H4 (cell line): Measurements from ENCODE around the gene ARHGAP32. TPM values are rescaled to one million over a fixed set of nuclear protein-coding genes. Genes with fewer than 3 reads are reported as not detected.
"Not testable (repeated sequence)": the region's sequence is repeated elsewhere in the genome, so short reads cannot be mapped to it uniquely, and the experiment has no call there.

Experiments
- DNase-seq: peaks from one replicate; pipeline ENCODE4 v3.0.0-alpha.2; 2015; ENCODE audit warnings: low spot score
- total RNA-seq: library from RNA; depleted of rRNA; stranded (reverse); fragments of >200 nt; shearing (Covaris generic); gene quantifications from 2 replicates; pipeline ENCODE4 v1.2.3, GENCODE V29; 2014

Gene ARHGAP32
- total RNA-seq, 1 experiment from 2014 or later: 5.1 TPM

DNA sequence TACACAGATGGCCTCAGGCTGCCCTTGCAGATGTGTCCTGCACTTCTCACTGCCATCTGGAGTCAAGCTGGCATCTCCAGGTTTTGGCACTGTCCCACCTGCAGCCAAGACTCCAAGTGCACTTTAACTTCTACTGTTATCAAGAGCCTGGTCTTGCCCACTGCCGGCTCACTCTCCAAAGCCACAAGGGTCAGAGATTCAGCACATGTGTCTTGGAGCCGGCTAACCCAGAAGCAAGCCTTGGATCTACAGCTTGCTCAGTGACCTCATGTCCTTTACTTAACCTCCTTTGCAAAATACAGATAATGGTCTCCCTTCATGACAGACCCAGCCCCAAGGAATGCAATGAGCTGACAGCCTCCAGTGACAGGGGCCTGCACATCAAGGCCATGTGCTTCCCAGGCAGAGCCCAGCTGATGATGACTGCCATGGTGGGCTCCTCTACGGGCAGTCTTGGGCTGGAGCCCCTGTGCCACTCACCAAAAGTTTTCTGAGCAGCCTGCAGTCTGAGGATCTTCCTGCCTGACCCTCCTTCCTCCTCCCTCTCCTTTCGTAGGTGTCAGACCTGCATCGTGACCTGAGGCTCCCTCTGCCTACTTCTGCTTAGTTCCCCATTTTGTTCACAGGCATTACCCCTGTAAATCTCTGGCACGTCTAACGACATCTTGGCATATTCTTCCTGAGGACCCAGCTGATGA, 258.5 kb downstream of the ARHGAP32 start:
- no peak for DNase-seq

- DNase-seq: no peak
Observed at GRCh38 chr11:128931668-128932067, 260.5 kb downstream of the ARHGAP32 start.

GRCh38 chr11:128931066-128931465, 261.1 kb downstream of the ARHGAP32 start:
- DNase-seq: no peak

GRCh38 chr11:128929991-128930390, 262.1 kb downstream of the ARHGAP32 start:
- no peak for DNase-seq

DNA sequence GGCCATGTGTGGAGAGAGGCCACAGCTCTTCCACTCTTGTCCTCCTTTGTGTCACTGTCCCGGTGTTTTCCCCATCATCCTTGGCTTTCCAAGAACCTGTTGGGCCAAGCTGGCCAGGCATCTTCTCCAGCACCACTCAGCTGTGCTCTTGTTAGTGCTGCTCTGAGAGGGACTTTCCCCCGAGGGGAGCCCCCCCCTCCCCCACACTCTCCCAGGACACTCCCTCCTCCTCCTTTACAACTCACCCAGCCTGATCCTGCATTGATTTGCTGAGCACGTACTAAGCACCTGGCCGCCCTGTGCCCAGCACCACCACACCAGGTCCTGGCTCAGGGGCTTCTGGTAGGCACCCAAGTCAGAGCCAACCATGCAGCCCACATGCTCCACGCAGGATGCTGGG, 262.7 kb downstream of the ARHGAP32 start:
- no peak for DNase-seq

DNA sequence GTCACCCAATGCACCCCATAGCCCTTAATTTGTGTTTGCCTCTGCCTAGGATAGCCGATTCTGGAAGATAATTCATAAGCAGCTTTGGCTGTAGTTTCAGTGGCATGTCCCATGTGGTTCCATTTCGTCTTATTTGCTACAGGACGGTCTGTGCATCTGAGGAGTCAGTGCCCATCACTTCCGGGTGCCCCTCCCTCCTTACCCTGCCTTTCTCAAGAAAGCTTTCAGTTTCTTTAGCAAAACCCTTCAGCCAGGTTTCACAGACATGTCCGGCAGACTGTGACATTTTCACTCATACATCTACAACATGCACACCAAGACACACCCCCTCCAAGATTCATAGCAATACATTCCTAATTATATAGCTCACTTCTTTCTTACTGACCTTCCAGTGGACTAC, 263.7 kb downstream of the ARHGAP32 start:
- DNase-seq: no peak

DNA sequence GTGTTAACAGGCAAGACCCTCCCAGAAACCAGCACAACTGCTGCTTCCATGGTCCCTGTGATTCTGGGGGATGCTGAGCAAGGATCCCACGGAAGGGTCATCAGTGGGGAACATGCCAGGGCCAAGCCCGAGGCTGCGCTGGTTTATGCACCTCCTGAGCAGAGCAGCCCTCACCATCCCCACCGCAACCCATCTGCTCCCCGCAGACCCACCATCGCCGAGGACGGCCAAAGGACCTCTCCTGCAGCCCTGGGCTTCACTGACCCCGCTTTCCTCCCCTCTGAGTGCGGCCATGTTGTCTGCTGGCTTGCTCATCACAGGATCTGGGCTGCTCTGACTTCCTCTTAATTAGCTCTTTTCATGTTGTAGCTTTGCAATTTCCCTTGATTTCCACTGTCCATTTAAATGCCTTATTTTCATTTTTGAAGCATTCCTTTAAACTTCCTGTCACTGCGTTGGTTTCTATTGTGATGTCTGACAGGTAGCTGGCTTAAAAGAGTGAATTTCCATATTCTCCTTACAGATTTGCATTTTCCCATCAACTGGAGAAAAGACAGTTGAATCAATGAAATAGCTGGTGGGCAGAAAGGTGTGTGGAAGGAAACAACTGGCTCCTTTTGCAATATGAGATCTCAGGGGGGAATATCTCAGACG, 264.3 kb downstream of the ARHGAP32 start:
- no peak for DNase-seq

DNA sequence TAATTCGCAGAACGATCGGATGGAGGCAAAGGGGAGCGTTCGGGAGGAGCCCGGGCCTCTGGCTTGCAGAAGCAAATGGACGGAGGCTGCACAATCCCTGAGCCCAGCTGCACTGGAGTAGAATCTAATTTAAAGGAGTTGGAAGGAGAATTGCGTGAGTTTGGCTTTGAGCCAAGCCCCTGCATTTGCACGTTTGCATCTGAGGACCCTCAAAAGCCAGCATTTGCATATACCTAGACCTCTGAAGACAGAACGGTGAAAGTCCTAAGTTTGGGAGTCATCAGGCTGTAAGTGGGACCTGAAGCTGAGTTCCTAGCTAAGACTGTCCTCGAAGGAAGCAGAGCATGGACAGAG, 265.0 kb downstream of the ARHGAP32 start:
- no peak for DNase-seq

- DNase-seq: no peak
Observed at GRCh38 chr11:128926437-128927107, 265.6 kb downstream of the ARHGAP32 start.

DNA sequence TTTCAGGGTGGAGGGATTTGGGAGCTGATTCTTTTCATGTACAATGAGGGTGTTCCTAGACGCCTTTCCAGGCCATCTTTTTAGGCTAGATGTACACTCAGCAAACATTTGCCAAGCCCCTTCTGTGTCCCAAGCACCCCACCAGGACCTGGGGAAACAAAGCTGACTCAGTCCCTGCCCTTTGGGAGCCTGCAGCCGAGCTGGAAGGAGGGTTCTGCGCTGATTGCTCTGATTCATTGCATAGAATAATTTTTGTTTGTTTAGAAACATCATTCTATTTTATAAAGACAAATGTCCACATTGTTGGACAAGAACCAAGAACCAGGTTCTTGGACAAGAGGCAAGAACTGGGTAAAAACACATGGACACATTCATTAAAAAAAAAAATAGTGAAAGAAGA, 266.1 kb downstream of the ARHGAP32 start:
- no peak for DNase-seq

DNA sequence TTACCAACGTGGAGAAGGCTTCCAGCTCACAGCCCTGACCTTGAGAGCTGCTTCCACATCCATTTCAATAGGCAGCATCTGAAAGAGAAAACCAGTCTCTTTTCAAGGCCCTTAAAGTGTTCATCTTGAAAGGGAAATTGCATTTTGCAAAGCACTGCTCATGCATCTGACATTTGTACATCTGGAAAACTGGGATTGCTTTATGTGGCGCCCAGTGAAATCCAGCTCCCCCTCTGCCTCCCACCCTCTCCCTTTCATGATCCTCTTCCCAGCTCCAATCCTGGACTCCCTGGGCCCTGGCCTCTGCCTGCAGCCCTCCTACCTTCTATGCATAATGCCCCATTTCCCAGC, 266.9 kb downstream of the ARHGAP32 start:
- no peak for DNase-seq

DNA sequence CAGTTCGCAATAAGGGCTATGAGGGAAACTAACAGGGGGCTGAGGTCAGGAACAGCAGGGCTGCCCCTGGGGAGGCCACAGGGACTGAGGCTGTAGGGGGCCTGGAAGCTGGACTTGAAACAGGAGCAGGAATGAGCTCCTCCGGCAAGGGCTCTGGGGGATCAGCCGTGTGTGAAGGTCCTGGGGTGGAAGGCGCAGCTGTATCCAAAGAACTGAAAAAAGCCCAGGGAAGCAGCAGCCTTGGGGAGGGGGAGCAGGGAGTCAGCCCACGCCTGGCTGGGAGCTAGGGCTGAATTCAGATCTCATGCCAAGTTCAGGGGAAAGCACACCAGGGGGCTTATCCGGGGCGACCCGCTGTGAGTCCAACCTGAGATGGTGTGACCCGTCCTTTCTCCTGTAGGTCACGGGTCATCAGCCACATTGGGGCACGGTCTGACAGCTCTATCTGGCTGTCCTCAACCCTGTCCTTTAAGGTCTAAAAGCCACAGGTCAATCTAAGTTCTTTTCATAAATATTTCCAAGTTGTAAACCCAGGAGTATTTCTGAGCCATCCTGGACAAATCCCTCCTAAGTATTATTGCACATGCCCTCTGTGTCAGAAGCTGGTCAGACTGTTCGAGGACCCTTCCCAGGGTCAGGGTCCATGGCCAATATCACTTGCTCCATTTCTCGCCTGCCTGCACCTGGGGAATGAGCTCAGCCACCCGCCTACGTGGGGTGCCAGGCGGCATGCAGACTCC, 267.4 kb downstream of the ARHGAP32 start:
- DNase-seq: no peak

- no peak for DNase-seq
Observed at GRCh38 chr11:128924104-128924503, 268.0 kb downstream of the ARHGAP32 start.

GRCh38 chr11:128921793-128922192, 270.3 kb downstream of the ARHGAP32 start:
- DNase-seq: no peak

GRCh38 chr11:128920666-128921065, 271.5 kb downstream of the ARHGAP32 start:
- no peak for DNase-seq

DNA sequence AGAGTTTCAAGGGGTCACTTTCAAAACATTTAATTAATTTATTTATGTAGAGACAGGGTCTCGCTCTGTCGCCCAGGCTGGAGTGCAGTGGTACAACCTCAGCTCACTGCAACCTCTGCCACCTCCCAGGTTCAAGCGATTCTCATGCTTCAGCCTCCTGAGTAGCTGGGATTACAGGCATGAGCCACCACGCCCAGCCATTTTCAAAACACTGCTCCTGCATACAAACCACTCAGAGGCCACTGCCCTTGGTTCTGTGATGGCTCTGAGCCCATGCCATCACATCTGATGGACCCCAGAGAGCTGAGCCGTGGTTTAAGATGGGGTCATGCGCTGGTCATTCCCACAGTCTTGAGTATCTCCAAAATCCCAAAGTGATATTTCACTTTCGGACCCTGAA, 272.5 kb downstream of the ARHGAP32 start:
- DNase-seq: not testable (repeated sequence)

DNA sequence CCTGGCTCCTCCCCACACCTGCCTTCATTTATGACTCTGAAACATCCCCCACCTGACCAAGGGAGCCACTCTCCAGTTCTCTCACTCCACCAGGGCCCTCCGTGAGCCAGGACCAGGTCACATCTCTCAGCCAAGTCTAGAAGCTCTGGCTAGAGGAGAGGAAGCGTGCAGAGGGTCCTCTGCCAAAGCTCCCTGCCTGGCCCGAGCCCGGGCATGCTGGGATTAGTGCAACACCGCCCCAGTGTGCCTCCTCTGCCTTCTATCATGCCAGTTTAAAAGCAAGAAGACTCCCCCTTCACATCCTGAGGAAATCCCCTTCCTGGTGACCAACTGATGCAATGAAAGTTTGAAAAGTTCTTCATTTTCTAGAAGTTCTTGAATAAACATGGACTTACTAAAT, 272.9 kb downstream of the ARHGAP32 start:
- no peak for DNase-seq

DNA sequence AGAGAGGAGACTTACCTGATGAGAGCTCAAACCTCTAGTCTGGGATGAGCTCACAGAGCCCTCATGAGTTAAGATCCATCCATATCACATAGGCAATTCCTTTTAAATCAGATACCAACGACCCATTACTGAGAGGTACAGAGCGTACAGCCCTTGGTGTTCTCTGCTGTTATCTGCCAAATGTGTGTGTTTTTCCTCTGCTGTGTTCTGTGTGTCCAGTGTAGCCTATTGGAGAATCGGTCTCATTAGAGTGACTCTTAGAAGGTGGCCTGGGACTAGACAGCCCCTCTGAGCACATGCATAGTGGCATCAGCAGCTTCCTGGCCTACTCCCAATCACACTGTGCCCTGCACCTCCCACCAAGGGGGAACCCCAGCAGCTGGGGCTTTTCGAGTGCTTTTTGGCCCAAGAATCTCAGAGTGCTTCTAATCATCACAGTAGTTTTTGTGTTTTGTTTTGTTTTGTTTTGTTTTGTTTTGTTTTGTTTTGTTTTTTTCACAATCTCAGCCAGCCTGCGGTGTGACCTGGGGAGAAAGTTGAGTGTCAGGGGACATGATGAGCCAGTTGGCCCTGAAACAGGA, 274.9 kb downstream of the ARHGAP32 start:
- DNase-seq: no peak

GRCh38 chr11:128916681-128917080, 275.4 kb downstream of the ARHGAP32 start:
- DNase-seq: no peak

- no peak for DNase-seq
Observed at GRCh38 chr11:128916037-128916572, 276.0 kb downstream of the ARHGAP32 start.

DNA sequence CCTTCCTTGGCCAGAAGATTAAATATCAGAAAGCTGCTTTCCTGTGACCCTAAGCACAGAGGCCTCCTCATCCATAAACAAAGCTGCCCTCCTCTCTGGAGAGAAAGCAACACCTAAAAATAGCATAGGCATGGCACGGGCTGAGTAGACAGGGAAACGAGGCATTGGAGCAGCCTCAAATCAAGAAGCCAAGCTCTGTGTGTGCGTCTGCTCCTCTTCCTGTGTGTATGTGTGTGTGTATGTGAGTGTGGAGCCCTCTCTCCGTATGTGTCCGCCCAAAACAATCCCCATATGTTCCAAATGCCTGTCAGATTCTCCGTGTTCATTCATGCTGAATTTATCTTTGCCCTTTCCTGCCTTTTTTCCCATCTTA, 277.0 kb downstream of the ARHGAP32 start:
- DNase-seq: no peak
